Stimulated activated CD4-positive, alpha-beta T cell treated with anti-CD3 and anti-CD28 coated beads, Interleukin-15, amount 100 ng/mL, for 24 hours (primary cell): ENCODE measurements around the gene OPN5.

Experiments used
- DNase-seq: peaks from one replicate; pipeline ENCODE4 v3.0.0-alpha.2; 2020

Gene OPN5

DNA sequence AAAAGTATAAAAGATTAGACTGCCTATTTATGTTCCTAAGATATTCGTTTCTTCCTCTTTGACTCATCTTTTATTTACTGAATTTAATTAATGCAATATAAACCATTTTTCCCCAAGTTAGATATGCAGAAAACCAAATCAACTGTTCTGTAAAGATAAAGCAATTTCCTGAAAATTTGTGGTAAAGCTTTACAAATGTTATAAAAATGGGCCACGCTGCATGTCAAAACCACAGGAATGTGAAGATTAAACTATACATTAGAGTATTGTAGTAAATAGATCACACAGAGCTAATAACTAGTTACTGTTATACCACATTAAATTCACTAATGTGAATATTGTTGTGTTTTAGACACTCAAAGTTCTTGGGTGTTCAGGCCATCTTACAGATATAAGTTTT, 83.4 kb downstream of the OPN5 start:
- no peak for DNase-seq

DNA sequence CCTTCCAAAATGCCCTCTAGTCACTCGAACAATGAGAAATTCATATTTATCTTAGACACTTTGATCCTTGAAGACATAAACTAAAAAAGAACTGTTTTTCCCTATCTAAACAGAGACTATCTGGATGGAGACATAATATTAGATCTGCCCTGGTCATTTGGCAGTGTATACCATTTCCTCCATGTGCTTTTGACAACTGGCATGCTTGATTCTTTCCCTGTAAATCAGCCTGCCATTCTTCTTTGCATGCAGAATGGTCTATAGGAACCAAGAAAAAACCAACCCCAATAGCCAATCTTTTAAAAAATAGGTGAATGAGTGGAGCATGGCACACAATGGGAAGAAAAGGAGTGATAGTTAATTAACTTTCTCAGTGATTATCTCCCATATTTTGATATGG, 93.8 kb downstream of the OPN5 start:
- no peak for DNase-seq
